ENCODE measurements around the gene PEAK1.

- TF ChIP-seq CTCF (IDR thresholded peaks at IDR 0.05) (no peak), POLR2A (IDR thresholded peaks at IDR 0.05) (no peak)
These were observed 71.4 kb downstream of the PEAK1 start for GRCh38 chr15:77348511-77348910.
